Thyroid gland (tissue), 4 donors: Measurements from ENCODE around the gene GCK. TPM values are rescaled to one million over a fixed set of nuclear protein-coding genes. Genes with fewer than 3 reads are reported as not detected.

Experiments
- DNase-seq, 2 donors: peaks; one replicate each; pipeline ENCODE4 v3.0.0-alpha.2; 2019
- H3K27ac ChIP-seq, 3 donors: fragments of 200-600 bp; sonication (generic); 1 replicate in 2 of 3; 2 replicates in 1 of 3; pipeline ENCODE4 v1.5.1; 2016 to 2019; ENCODE audit warnings: mild to moderate bottlenecking in 1 of 3, moderate library complexity in 1 of 3
- H3K27me3 ChIP-seq: fragments of 200-600 bp; sonication (generic); one replicate; pipeline ENCODE4 v1.5.1; 2019
- H3K36me3 ChIP-seq, 2 donors: fragments of 200-600 bp; sonication (generic); one replicate each; pipeline ENCODE4 v1.5.1; 2016 to 2019
- H3K4me1 ChIP-seq, 2 donors: fragments of 200-600 bp; sonication (generic); one replicate each; pipeline ENCODE4 v1.5.1; 2017 to 2019
- H3K4me3 ChIP-seq, 3 donors: fragments of 200-600 bp; sonication (generic); replicated peaks in 1 of 3; 1 replicate in 2 of 3; 2 replicates in 1 of 3; pipeline ENCODE4 v1.5.1; 2016; ENCODE audit warnings: mild to moderate bottlenecking in 1 of 3
- H3K9me3 ChIP-seq: fragments of 200-600 bp; sonication (generic); one replicate; pipeline ENCODE4 v1.5.1; 2017
- CTCF ChIP-seq, 6 experiments: fragments of 200-600 bp in 3 of 6; fragments of 450-650 bp in 3 of 6; sonication (generic) in 3 of 6; IDR thresholded peaks; one replicate each; pipeline ENCODE4 v1.5.1; 2016 to 2019; ENCODE audit warnings: antibody characterized with exemption in 6 of 6, mild to moderate bottlenecking in 2 of 6, inconsistent platforms in 1 of 6, moderate library complexity in 1 of 6
- POLR2A ChIP-seq, 2 donors: fragments of 450-650 bp; IDR thresholded peaks; one replicate each; pipeline ENCODE4 v1.6.1; 2017; ENCODE audit warnings: antibody characterized with exemption in 2 of 2, mild to moderate bottlenecking in 2 of 2, moderate library complexity in 1 of 2
- WGBS, 2 donors: methylation state at CpG; one replicate each; pipeline ENCODE4 v1.1.5; 2017; 5-methylcytosine and 5-hydroxymethylcytosine counted together
- intact Hi-C: fragments of 100-400 bp; cut with DNase I; formaldehyde crosslinking; loops from one replicate; pipeline ENCODE4 v1.15.1; 2023
- total RNA-seq, 4 donors: library from RNA; depleted of rRNA; stranded (reverse); fragments of >200 nt; gene quantifications; one replicate each; pipeline ENCODE4 v1.2.3, GENCODE V29; 2016

GCK gene
- total RNA-seq, 4 donors from 2014 or later = 0.22 to 0.73 TPM; not detected in 2

- H3K4me1 ChIP-seq = peaks cover 0 to 6% of the 10 kb centered on the region in 2 donors
- H3K4me3 ChIP-seq = no peak overlapping the region
- no peaks in the 10 kb centered on the region for H3K9me3 ChIP-seq
- H3K27ac ChIP-seq = no peak overlapping the region
- intact Hi-C loops = no loop called here
- 86 to 89% methylated on average over 7 of the region's 7 CpGs for WGBS, 2 donors
- TF ChIP-seq POLR2A (IDR thresholded peaks at IDR 0.05) = no peak
- TF ChIP-seq CTCF (IDR thresholded peaks at IDR 0.05) = no peak
- no peaks in the 10 kb centered on the region for H3K27me3 ChIP-seq
- peaks cover 52 to 53% of the 10 kb centered on the region in 2 donors for H3K36me3 ChIP-seq
- DNase-seq = no peak
Measured at GRCh38 chr7:44212581-44213184, 23.4 kb upstream of the GCK start.

GRCh38 chr7:44212018-44212417 is 22.8 kb upstream of the GCK start:
- intact Hi-C loops = no loop called here
- Histone ChIP-seq H3K9me3 (no peaks in the 10 kb centered on the region), H3K4me3 (no peak overlapping the region), H3K27ac (no peak overlapping the region), H3K4me1 (peaks cover 0 to 6% of the 10 kb centered on the region in 2 donors), H3K27me3 (no peaks in the 10 kb centered on the region), H3K36me3 (peaks cover 59% of the 10 kb centered on the region in 2 donors)
- TF ChIP-seq POLR2A (IDR thresholded peaks at IDR 0.05) = no peak
- TF ChIP-seq CTCF (IDR thresholded peaks at IDR 0.05) = no peak
- WGBS, 2 donors = 91 to 95% methylated on average over 6 of the region's 6 CpGs
- DNase-seq = no peak

- H3K27ac ChIP-seq = no peak overlapping the region
- intact Hi-C loops = no loop called here
- H3K4me1 ChIP-seq = peaks cover 0 to 6% of the 10 kb centered on the region in 2 donors
- DNase-seq = no peak
- 88 to 91% methylated on average over 9 to 10 of the region's 10 CpGs for WGBS, 2 donors
- no peaks in the 10 kb centered on the region for H3K9me3 ChIP-seq
- H3K36me3 ChIP-seq = peaks cover 59 to 63% of the 10 kb centered on the region in 2 donors
- TF ChIP-seq POLR2A (IDR thresholded peaks at IDR 0.05) (no peak), CTCF (IDR thresholded peaks at IDR 0.05) (no peak)
- H3K4me3 ChIP-seq = no peak overlapping the region
- H3K27me3 ChIP-seq = no peaks in the 10 kb centered on the region
Measured at GRCh38 chr7:44211126-44211675, 22.0 kb upstream of the GCK start.

- H3K4me3 ChIP-seq = no peak overlapping the region
- H3K4me1 ChIP-seq = no peaks in the 10 kb centered on the region
- H3K27me3 ChIP-seq = no peaks in the 10 kb centered on the region
- intact Hi-C loops = no loop called here
- WGBS, 2 donors = 87 to 90% methylated on average over 5 of the region's 5 CpGs
- H3K36me3 ChIP-seq = peaks cover 66 to 74% of the 10 kb centered on the region in 2 donors
- no peak for DNase-seq
- H3K9me3 ChIP-seq = no peaks in the 10 kb centered on the region
- H3K27ac ChIP-seq = no peak overlapping the region
- TF ChIP-seq POLR2A (IDR thresholded peaks at IDR 0.05) (no peak), CTCF (IDR thresholded peaks at IDR 0.05) (no peak)
Measured at GRCh38 chr7:44210107-44210506, 20.9 kb upstream of the GCK start.

GRCh38 chr7:44208085-44208484 is 18.8 kb upstream of the GCK start:
- no peak overlapping the region for H3K27ac ChIP-seq
- peaks cover 66 to 76% of the 10 kb centered on the region in 2 donors for H3K36me3 ChIP-seq
- intact Hi-C loops = loop anchor here (10.0 kb wide), 1 partner anchor 83 kb away; the partner anchor contains the start of gene POLD2

More at GRCh38 chr7:44208085-44208484, 18.8 kb upstream of the GCK start:
- Histone ChIP-seq H3K4me1 (no peaks in the 10 kb centered on the region), H3K9me3 (no peaks in the 10 kb centered on the region), H3K4me3 (no peak overlapping the region), H3K27me3 (no peaks in the 10 kb centered on the region)
- 97% methylated on average over 7 of the region's 7 CpGs for WGBS, 2 donors
- DNase-seq = no peak
- TF ChIP-seq CTCF (IDR thresholded peaks at IDR 0.05) = no peak
- no peak for TF ChIP-seq POLR2A (IDR thresholded peaks at IDR 0.05)
